NCI-H526 treated with DMSO at 0.1 percent for 48 hours (cell line): ENCODE results near the gene CA11.

Source experiments
- DNase-seq: peaks from one replicate; lab custom pipeline; 2025; lab: John Stamatoyannopoulos, UW

CA11 gene

DNA sequence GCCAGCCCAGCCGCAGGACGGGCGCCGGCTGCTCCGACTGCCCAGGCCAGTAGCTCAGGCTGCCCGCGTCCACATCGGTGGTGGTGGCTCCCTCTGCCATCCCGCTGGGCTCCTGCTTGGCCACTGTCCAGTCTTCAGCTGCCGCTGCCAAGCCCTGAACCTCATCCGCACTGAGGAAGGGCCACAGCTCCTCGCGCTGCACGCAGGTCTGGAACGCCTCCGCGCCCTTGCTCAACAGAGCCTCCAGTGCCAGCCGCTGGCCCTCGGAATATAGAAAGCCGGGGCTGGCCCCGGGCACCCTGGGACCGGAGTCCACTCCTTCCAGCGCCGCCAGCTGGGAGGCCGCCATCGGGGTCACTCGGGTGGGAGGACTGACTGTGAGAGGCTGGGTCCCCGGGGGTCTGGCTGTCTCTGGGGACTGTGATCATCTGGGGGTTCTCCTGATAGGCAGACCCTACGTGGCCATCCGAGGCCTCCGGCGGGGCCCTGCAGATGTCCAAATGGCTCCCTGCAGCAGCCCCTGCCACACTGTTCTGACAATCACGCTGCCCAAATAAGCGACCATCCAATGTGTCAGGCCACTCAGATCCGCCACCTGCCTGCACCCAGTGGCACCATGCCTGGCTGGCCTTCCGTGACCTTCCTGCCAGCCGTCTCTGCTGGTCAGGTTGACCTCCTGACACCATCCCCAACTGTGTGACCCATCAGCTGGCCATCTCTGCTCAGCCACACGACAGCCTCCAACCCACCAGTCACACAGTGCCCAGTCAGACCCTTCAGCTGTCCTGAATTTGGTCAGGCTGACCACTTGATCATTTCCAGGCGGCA is 32.7 kb downstream of the CA11 start:
- DNase-seq = no peak

GRCh38 chr19:48611872-48612271 is 34.1 kb downstream of the CA11 start:
- no peak for DNase-seq

GRCh38 chr19:48609571-48610108 is 36.3 kb downstream of the CA11 start:
- no peak for DNase-seq

- DNase-seq = peak; percentile 43
These were observed 37.2 kb downstream of the CA11 start for GRCh38 chr19:48608798-48609263.

DNA sequence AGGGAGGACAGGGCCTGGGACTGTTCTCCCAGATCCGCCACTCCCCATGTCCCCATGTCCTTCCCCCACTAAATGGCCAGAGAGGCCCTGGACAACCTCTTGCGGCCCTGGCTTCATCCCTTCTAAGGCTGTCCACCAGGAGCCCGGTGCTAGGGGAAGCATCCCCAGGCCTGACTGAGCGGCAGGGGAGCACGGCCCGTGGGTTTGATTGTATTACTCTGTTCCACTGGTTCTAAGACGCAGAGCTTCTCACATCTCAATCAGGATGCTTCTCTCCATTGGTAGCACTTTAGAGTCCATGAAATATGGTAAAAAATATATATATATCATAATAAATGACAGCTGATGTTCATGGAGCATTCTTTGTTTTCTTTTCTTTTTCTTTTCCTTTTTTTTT is 38.6 kb downstream of the CA11 start:
- DNase-seq = no peak

DNA sequence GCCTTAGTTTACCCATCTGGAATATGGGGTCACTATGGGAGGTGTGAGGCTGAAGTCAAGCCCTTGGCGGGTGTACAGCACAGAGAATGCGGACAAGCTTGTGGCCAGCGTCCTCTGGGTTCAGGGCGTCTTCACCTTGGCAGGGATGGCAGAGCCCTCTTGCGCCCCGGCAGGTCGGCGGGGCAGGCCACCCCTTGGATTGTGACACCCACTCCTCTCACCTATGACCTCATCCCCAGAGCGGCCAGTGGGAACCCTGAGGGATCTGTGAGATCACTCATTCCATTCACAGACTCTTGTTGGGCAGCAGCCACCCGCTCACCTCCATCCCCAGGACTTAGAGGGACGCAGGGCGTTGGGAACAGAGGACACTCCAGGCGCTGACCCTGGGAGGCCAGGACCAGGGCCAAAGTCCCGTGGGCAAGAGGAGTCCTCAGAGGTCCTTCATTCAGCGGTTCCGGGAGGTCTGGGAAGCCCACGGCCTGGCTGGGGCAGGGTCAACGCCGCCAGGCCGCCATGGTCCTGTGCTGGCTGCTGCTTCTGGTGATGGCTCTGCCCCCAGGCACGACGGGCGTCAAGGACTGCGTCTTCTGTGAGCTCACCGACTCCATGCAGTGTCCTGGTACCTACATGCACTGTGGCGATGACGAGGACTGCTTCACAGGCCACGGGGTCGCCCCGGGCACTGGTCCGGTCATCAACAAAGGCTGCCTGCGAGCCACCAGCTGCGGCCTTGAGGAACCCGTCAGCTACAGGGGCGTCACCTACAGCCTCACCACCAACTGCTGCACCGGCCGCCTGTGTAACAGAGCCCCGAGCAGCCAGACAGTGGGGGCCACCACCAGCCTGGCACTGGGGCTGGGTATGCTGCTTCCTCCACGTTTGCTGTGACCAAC is 39.3 kb downstream of the CA11 start, which contains the start of gene SPACA4:
TSS of gene SPACA4 (plus strand) at position 280 of the 896 bp plus-strand sequence. CDS start at position 517, 237 bp downstream.
- DNase-seq = no peak

GRCh38 chr19:48603850-48604249 is 42.1 kb downstream of the CA11 start:
- no peak for DNase-seq

DNA sequence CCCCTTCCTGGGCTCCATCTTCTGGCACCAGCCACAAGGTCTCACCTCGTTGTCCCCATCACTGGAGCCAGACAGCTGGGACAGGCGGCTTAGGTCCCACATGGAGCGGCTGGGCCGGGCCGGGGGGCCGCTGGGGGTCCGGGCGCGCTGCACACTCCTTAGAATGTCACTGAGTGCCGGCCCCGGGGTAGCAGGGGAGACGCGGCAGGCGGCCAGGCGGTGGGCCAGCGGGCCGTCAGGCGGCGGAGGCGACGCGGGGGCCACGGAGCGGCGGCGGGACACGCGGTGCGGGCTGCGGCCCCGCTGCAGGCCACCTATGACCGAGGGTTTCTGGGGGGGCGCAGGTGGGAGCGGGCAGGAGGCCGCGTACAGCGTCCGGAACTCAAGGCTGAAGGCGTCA is 42.5 kb downstream of the CA11 start:
- DNase-seq = no peak

DNA sequence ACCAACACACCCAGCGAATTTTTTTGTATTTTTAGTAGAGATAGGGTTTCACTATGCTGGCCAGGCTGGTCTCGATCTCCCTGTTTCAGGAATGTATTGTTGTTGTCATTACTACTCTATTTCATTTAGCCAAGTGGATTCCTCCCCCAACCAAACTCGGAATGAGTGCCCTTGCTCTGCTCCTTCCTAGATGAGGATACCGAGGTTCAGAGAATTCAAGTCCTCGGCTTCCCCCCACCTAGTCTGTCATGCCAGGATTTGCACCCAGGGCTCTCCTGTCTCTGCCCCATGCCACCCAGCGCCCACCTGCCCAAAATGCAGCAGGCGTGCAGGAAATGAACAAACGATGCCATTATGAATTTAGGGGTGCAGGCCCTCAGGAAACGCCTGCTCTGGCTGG is 43.0 kb downstream of the CA11 start:
- no peak for DNase-seq

DNA sequence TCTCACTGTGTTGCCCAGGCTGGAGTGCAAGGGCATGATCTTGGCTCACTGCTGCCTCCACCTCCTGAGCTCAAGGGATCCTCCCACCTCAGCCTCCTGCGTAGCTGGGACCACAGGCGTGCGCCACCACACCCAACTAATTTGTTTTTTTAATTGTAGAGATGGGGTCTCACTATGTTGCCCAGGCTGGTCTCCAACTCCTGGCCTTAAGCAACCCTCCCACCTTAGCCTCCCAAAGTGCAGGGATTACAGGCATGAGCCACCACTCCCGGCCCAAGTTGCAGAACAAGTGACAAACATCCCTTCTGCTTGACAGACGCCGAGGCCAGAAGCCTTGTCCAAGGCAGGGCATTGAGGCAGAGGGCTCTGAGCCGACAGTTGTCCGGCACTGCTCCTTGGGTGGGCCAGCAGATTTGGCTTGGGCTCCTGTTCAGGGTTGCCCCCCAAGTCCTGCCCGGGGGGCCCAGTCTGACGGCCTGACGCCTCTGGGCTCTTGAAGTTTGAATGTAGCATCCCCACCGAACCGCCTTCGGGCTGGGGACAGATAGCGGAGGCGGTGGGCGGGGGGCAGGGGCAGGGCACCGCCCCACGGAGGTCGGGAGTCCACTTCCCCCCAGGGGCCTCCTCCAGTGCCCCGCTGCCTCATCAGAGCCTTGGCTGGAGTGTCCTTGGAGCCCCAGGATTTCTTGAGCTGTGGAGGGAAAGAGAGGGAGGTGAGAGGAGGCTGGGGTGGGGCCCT is 45.1 kb downstream of the CA11 start:
- no peak for DNase-seq

- DNase-seq = no peak
These were observed 46.8 kb downstream of the CA11 start for GRCh38 chr19:48598996-48599700.

GRCh38 chr19:48596679-48597465 is 49.1 kb downstream of the CA11 start:
- no peak for DNase-seq

- no peak for DNase-seq
These were observed 49.8 kb downstream of the CA11 start for GRCh38 chr19:48596237-48596636.

DNA sequence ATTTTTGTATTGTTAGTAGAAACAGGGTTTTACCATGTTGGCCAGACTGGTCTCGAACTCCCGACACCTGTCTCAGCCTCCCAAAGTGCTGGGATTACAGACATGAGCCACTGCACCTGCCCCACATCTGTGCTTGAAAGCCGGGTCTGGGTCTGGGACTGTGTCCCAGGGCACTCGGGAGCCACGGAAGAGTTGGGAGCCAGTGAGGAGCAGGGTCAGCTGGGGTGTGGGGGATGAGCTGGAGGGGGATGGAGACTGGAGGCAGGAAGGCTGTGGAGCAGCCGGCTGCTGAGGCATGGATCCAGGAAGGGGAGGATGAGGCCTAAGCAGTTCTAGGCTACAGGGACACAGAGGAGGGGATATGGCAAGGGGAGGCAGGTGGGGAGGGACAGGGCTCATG is 50.2 kb downstream of the CA11 start:
- DNase-seq = no peak

- no peak for DNase-seq
These were observed 50.8 kb downstream of the CA11 start for GRCh38 chr19:48595171-48595570.

GRCh38 chr19:48591021-48591420 is 55.0 kb downstream of the CA11 start:
- DNase-seq = no peak

- peak; percentile 32 for DNase-seq
These were observed 57.2 kb downstream of the CA11 start for GRCh38 chr19:48588670-48589401.
